Liver (tissue), 9 donors: ENCODE measurements around the gene FRAS1. TPM values are rescaled to one million over a fixed set of nuclear protein-coding genes. Genes with fewer than 3 reads are reported as not detected.

Source experiments
- DNase-seq: peaks from one replicate; pipeline ENCODE4 v3.0.0-alpha.2; 2017; ENCODE audit warnings: low spot score
- H3K27ac ChIP-seq, 2 donors: one replicate each; pipeline ENCODE4 v1.7.0; 2013; ENCODE audit warnings: inconsistent platforms in 2 of 2, low read length in 2 of 2, control low read depth in 1 of 2, low read depth in 1 of 2, mild to moderate bottlenecking in 1 of 2
- H3K27me3 ChIP-seq, 4 donors: one replicate each; pipeline versions ENCODE4 v1.6.1 to v1.7.0; 2013; ENCODE audit warnings: low read length in 3 of 4, inconsistent platforms in 1 of 4, mild to moderate bottlenecking in 1 of 4, moderate library complexity in 1 of 4; ENCODE audit not compliant: control insufficient read depth in 4 of 4, insufficient read depth in 4 of 4
- H3K36me3 ChIP-seq, 4 donors: one replicate each; pipeline versions ENCODE4 v1.6.1 to v1.7.0; 2013; ENCODE audit warnings: low read length in 3 of 4, mild to moderate bottlenecking in 3 of 4, low read depth in 1 of 4, moderate library complexity in 1 of 4; ENCODE audit not compliant: control insufficient read depth in 4 of 4, insufficient read depth in 3 of 4
- H3K4me1 ChIP-seq, 4 donors: one replicate each; pipeline versions ENCODE4 v1.6.1 to v1.7.0; 2013; ENCODE audit warnings: low read length in 3 of 4, mild to moderate bottlenecking in 3 of 4, moderate library complexity in 1 of 4; ENCODE audit not compliant: control insufficient read depth in 4 of 4, insufficient read depth in 4 of 4
- H3K4me3 ChIP-seq, 3 donors: one replicate each; pipeline versions ENCODE4 v1.6.1 to v1.7.0; 2013; ENCODE audit warnings: low read length in 3 of 3, control low read depth in 1 of 3, low read depth in 1 of 3, mild to moderate bottlenecking in 1 of 3
- H3K9ac ChIP-seq, 2 donors: one replicate each; pipeline ENCODE4 v1.7.0; 2013; ENCODE audit warnings: low read length in 2 of 2, mild to moderate bottlenecking in 2 of 2, moderate library complexity in 2 of 2, control low read depth in 1 of 2, low read depth in 1 of 2
- H3K9me3 ChIP-seq, 4 donors: one replicate each; pipeline versions ENCODE4 v1.6.1 to v1.7.0; 2013; ENCODE audit warnings: low read length in 3 of 4; ENCODE audit not compliant: control insufficient read depth in 4 of 4
- ATF3 ChIP-seq: IDR thresholded peaks from 2 replicates; pipeline ENCODE4 v1.6.1; 2016; ENCODE audit warnings: antibody characterized with exemption
- FOXA1 ChIP-seq: IDR thresholded peaks from 2 replicates; pipeline ENCODE4 v1.6.1; 2016; ENCODE audit warnings: antibody characterized with exemption
- FOXA2 ChIP-seq: IDR thresholded peaks from 2 replicates; pipeline ENCODE4 v1.6.1; 2016; ENCODE audit warnings: antibody characterized with exemption
- GABPA ChIP-seq, 2 donors: IDR thresholded peaks in 1 of 2; conservative IDR thresholded peaks in 1 of 2; 2 replicates each; pipeline ENCODE4 v1.6.1; 2016; ENCODE audit warnings: antibody characterized with exemption in 2 of 2, mild to moderate bottlenecking in 1 of 2, moderate library complexity in 1 of 2
- HNF4A ChIP-seq, 2 donors: conservative IDR thresholded peaks; 2 replicates each; pipeline ENCODE4 v1.6.1; 2016; ENCODE audit warnings: antibody characterized with exemption in 2 of 2, mild to moderate bottlenecking in 2 of 2
- JUND ChIP-seq, 2 donors: IDR thresholded peaks; 2 replicates each; pipeline ENCODE4 v1.6.1; 2016; ENCODE audit warnings: antibody characterized with exemption in 2 of 2
- MAX ChIP-seq: IDR thresholded peaks from 2 replicates; pipeline ENCODE4 v1.6.1; 2016; ENCODE audit warnings: antibody characterized with exemption
- NR2F2 ChIP-seq: IDR thresholded peaks from 2 replicates; pipeline ENCODE4 v1.6.1; 2016; ENCODE audit warnings: antibody characterized with exemption
- REST ChIP-seq: IDR thresholded peaks from 2 replicates; pipeline ENCODE4 v1.6.1; 2016; ENCODE audit warnings: antibody characterized with exemption, mild to moderate bottlenecking
- RXRA ChIP-seq, 2 donors: IDR thresholded peaks; 2 replicates each; pipeline ENCODE4 v1.6.1; 2017 to 2018; ENCODE audit warnings: antibody characterized with exemption in 2 of 2, mild to moderate bottlenecking in 1 of 2
- SP1 ChIP-seq: IDR thresholded peaks from 2 replicates; pipeline ENCODE4 v1.6.1; 2018; ENCODE audit warnings: antibody characterized with exemption, mild to moderate bottlenecking
- TAF1 ChIP-seq: conservative IDR thresholded peaks from 2 replicates; pipeline ENCODE4 v1.6.1; 2016; ENCODE audit warnings: antibody characterized with exemption, mild to moderate bottlenecking
- YY1 ChIP-seq: IDR thresholded peaks from 2 replicates; pipeline ENCODE4 v1.6.1; 2016; ENCODE audit warnings: antibody characterized with exemption, mild to moderate bottlenecking
- WGBS: extraction: QIAGEN DNeasy Blood & Tissue Kit; methylation state at CpG from one replicate; pipeline ENCODE4 v1.1.7; 2013; 5-methylcytosine and 5-hydroxymethylcytosine counted together
- polyA plus RNA-seq, 2 donors: library from polyadenylated mRNA; stranded (reverse) in 1 of 2; unstranded in 1 of 2; fragments of 200-250 nt in 1 of 2; fragments of >200 nt in 1 of 2; fragmentation: Nextera tagmentation in 1 of 2; extraction: Ambion mirVana in 1 of 2; gene quantifications; one replicate each; pipeline versions ENCODE4 v1.2.1 to v1.2.3, GENCODE V29; 2013 to 2015
- total RNA-seq, 2 donors: library from RNA; depleted of rRNA; stranded (reverse); fragments of >200 nt; gene quantifications; one replicate each; pipeline ENCODE4 v1.2.3, GENCODE V29; 2014
- donor health status: healthy.
- donor health status: healthy.
- donor health status: healthy.
- donor health status: healthy.
- donor health status: healthy.

FRAS1 gene
- total and polyA plus RNA-seq, 4 donors: 0.08 to 6.0 (median 1.1) TPM

- no peak overlapping the region for H3K9ac ChIP-seq
- H3K27me3 ChIP-seq: no peaks in the 10 kb centered on the region
- no peaks in the 10 kb centered on the region for H3K36me3 ChIP-seq
- TF ChIP-seq TAF1: no peak
- no peak for TF ChIP-seq ATF3
- no peak for TF ChIP-seq SP1
- no peak for TF ChIP-seq JUND (IDR thresholded peaks at IDR 0.05)
- no peak for TF ChIP-seq REST
- no peaks in the 10 kb centered on the region for H3K9me3 ChIP-seq
- no peak overlapping the region for H3K27ac ChIP-seq
- no peaks in the 10 kb centered on the region for H3K4me1 ChIP-seq
- H3K4me3 ChIP-seq: no peak overlapping the region
- WGBS: 76% methylated on average over 5 of the region's 5 CpGs
- no peak for DNase-seq
Observed at GRCh38 chr4:78446619-78447018, 389.5 kb downstream of the FRAS1 start.

- Histone ChIP-seq H3K27ac (no peak overlapping the region), H3K27me3 (peaks cover 0 to 2% (median 0%) of the 10 kb centered on the region in 4 donors), H3K36me3 (no peaks in the 10 kb centered on the region), H3K9ac (no peak overlapping the region), H3K4me1 (no peaks in the 10 kb centered on the region), H3K4me3 (no peak overlapping the region), H3K9me3 (no peaks in the 10 kb centered on the region)
- no peak for DNase-seq
- 79% methylated on average over 3 of the region's 3 CpGs for WGBS
- no peak for TF ChIP-seq RXRA (IDR thresholded peaks at IDR 0.05)
- TF ChIP-seq JUND (IDR thresholded peaks at IDR 0.05): no peak
- no peak for TF ChIP-seq NR2F2
- TF ChIP-seq FOXA2: no peak
- no peak for TF ChIP-seq GABPA (IDR thresholded peaks at IDR 0.05 in 1 of 2, conservative IDR thresholded peaks at IDR 0.05 in 1 of 2)
- TF ChIP-seq FOXA1: no peak
Observed at GRCh38 chr4:78451407-78451806, 394.3 kb downstream of the FRAS1 start.

- H3K27ac ChIP-seq: no peak overlapping the region
- H3K4me1 ChIP-seq: no peaks in the 10 kb centered on the region
- H3K27me3 ChIP-seq: peaks cover 0 to 2% (median 0%) of the 10 kb centered on the region in 4 donors
- no peak overlapping the region for H3K4me3 ChIP-seq
- no peak overlapping the region for H3K9ac ChIP-seq
- no peak for DNase-seq
- H3K9me3 ChIP-seq: no peaks in the 10 kb centered on the region
- no peak for TF ChIP-seq HNF4A (conservative IDR thresholded peaks at IDR 0.05)
- TF ChIP-seq MAX: no peak
- no peak for TF ChIP-seq RXRA (IDR thresholded peaks at IDR 0.05)
- no peak for TF ChIP-seq YY1
- TF ChIP-seq JUND (IDR thresholded peaks at IDR 0.05): no peak
- no peaks in the 10 kb centered on the region for H3K36me3 ChIP-seq
- WGBS: 91% methylated on average over 3 of the region's 3 CpGs
Observed at GRCh38 chr4:78454016-78454415, 396.9 kb downstream of the FRAS1 start.
